Mesendoderm (in vitro differentiated cells): ENCODE data around the gene TBXT.

ENCODE experiments used
- DNase-seq: peaks from one replicate; pipeline ENCODE4 v3.0.0; 2013
- H2AK5ac ChIP-seq: 2 replicates; pipeline ENCODE4 v1.6.1; 2013; ENCODE audit warnings: low read length, inconsistent platforms
- H2BK120ac ChIP-seq: 2 replicates; pipeline ENCODE4 v1.6.1; 2013; ENCODE audit warnings: low read depth, mild to moderate bottlenecking, low read length, moderate library complexity, mixed read lengths
- H2BK15ac ChIP-seq: replicated peaks from 2 replicates; pipeline ENCODE4 v1.6.1; 2013; ENCODE audit warnings: low read depth, mild to moderate bottlenecking, moderate library complexity
- H2BK5ac ChIP-seq: 2 replicates; pipeline ENCODE4 v1.6.1; 2013; ENCODE audit warnings: low read length, inconsistent platforms
- H3K18ac ChIP-seq: 2 replicates; pipeline ENCODE4 v1.6.1; 2013; ENCODE audit warnings: mild to moderate bottlenecking, low read length, mixed read lengths
- H3K23ac ChIP-seq: one replicate; pipeline ENCODE4 v1.6.1; 2013; ENCODE audit warnings: low read length
- H3K27ac ChIP-seq: 2 replicates; pipeline ENCODE4 v1.5.1; 2013; ENCODE audit warnings: low read depth, mild to moderate bottlenecking, inconsistent platforms, low read length, moderate library complexity
- H3K27me3 ChIP-seq: 2 replicates; pipeline ENCODE4 v1.6.1; 2013; ENCODE audit warnings: low read length, control low read depth, mild to moderate bottlenecking, inconsistent platforms; ENCODE audit not compliant: insufficient read depth, poor library complexity
- H3K36me3 ChIP-seq: 2 replicates; pipeline ENCODE4 v1.6.1; 2013; ENCODE audit warnings: low read length, inconsistent platforms; ENCODE audit not compliant: control insufficient read depth, insufficient read depth
- H3K4ac ChIP-seq: one replicate; pipeline ENCODE4 v1.6.1; 2013; ENCODE audit warnings: low read depth, mild to moderate bottlenecking, low read length, moderate library complexity
- H3K4me1 ChIP-seq: 2 replicates; pipeline ENCODE4 v1.6.1; 2013; ENCODE audit warnings: low read depth, low read length, inconsistent platforms; ENCODE audit not compliant: control insufficient read depth
- H3K4me2 ChIP-seq: 2 replicates; pipeline ENCODE4 v1.6.1; 2013; ENCODE audit warnings: low read length
- H3K4me3 ChIP-seq: 2 replicates; pipeline ENCODE4 v1.5.1; 2013; ENCODE audit warnings: mild to moderate bottlenecking, low read length
- H3K56ac ChIP-seq: one replicate; pipeline ENCODE4 v1.6.1; 2013; ENCODE audit warnings: low read length
- H3K79me1 ChIP-seq: 2 replicates; pipeline ENCODE4 v1.6.1; 2013; ENCODE audit warnings: low read length, inconsistent platforms
- H3K79me2 ChIP-seq: 2 replicates; pipeline ENCODE4 v1.6.1; 2013; ENCODE audit warnings: mild to moderate bottlenecking, low read length; ENCODE audit not compliant: control insufficient read depth, insufficient read depth
- H3K9ac ChIP-seq: 2 replicates; pipeline ENCODE4 v1.6.1; 2013; ENCODE audit warnings: low read length, inconsistent platforms
- H4K5ac ChIP-seq: one replicate; pipeline ENCODE4 v1.6.1; 2013; ENCODE audit warnings: low read length
- H4K8ac ChIP-seq: one replicate; pipeline ENCODE4 v1.6.1; 2013; ENCODE audit warnings: low read depth, mild to moderate bottlenecking, control low read depth, low read length, moderate library complexity
- WGBS: extraction: QIAGEN DNeasy Blood & Tissue Kit; methylation state at CpG from one replicate; pipeline ENCODE4 v1.1.7; 2013; ENCODE audit warnings: low lambda C conversion rate, missing lambda C conversion rate; ENCODE audit not compliant: insufficient coverage; ENCODE audit errors: extremely low coverage; 5-methylcytosine and 5-hydroxymethylcytosine counted together

Gene TBXT

GRCh38 chr6:166203641-166204222 is 36.1 kb upstream of the TBXT start:
- no peak overlapping the region for H3K18ac ChIP-seq
- no peak overlapping the region for H4K8ac ChIP-seq
- no peak overlapping the region for H2BK5ac ChIP-seq
- no peaks in the 10 kb centered on the region for H3K79me1 ChIP-seq
- H3K79me2 ChIP-seq, result no peaks in the 10 kb centered on the region
- no peak overlapping the region for H2BK15ac ChIP-seq
- no peak overlapping the region for H3K4ac ChIP-seq
- no peak overlapping the region for H3K4me2 ChIP-seq
- H3K27me3 ChIP-seq, result no peaks in the 10 kb centered on the region
- no CpG with 5 or more reads among the region's 14 CpGs for WGBS
- DNase-seq, result no peak
- no peak overlapping the region for H3K56ac ChIP-seq
- no peak overlapping the region for H3K4me3 ChIP-seq
- H3K27ac ChIP-seq, result no peak overlapping the region
- no peaks in the 10 kb centered on the region for H3K36me3 ChIP-seq
- H4K5ac ChIP-seq, result no peak overlapping the region
- H2AK5ac ChIP-seq, result no peak overlapping the region
- H2BK120ac ChIP-seq, result no peak overlapping the region
- H3K23ac ChIP-seq, result no peak overlapping the region
- no peak overlapping the region for H3K9ac ChIP-seq
- H3K4me1 ChIP-seq, result peaks cover 2% of the 10 kb centered on the region

DNA sequence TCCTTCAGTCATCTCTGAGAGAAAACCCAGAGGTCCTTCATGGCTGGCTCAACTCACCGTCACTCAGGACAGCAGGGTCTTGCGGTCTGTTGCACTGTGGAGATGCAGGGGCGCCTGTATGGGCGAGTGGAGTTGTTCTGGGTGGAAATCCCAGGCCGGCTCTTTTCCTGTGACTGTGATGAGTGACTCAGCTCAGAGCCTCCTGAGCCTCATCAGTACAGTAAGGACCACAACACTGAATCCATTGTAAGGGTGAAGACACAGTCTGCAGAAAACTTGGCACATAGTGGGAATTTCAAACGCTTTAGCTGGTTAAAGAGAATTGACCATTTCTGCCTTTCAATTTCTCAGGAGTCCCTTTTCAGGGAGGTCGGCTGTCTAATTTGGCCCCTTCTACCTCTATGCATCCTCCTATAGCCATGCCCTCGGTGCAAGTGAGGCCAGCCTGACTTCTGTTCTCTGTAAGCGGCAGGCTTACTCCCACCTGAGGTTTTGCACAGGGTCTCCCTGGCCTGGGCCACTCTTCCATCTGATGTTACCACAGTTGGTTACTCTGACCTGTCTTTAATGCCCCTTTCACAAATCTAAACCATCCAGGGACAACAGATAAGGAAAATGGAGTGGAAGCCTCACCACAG is 35.5 kb upstream of the TBXT start:
- no CpG with 5 or more reads among the region's 9 CpGs for WGBS
- Histone ChIP-seq H3K4me2 (no peak overlapping the region), H3K23ac (no peak overlapping the region), H2BK120ac (no peak overlapping the region), H3K27me3 (no peaks in the 10 kb centered on the region), H2BK15ac (no peak overlapping the region), H3K79me2 (no peaks in the 10 kb centered on the region), H3K36me3 (no peaks in the 10 kb centered on the region), H4K8ac (no peak overlapping the region), H2AK5ac (no peak overlapping the region), H3K56ac (no peak overlapping the region), H3K9ac (no peak overlapping the region), H3K27ac (no peak overlapping the region), H3K4me1 (peaks cover 2% of the 10 kb centered on the region), H3K18ac (no peak overlapping the region), H3K79me1 (no peaks in the 10 kb centered on the region), H4K5ac (no peak overlapping the region), H3K4ac (no peak overlapping the region), H3K4me3 (no peak overlapping the region), H2BK5ac (no peak overlapping the region)
- DNase-seq, result no peak

GRCh38 chr6:166202321-166202733 is 34.7 kb upstream of the TBXT start:
- no peak overlapping the region for H2AK5ac ChIP-seq
- H3K4ac ChIP-seq, result no peak overlapping the region
- no peaks in the 10 kb centered on the region for H3K27me3 ChIP-seq
- no peaks in the 10 kb centered on the region for H3K79me1 ChIP-seq
- H4K5ac ChIP-seq, result no peak overlapping the region
- no peak overlapping the region for H3K4me3 ChIP-seq
- DNase-seq, result no peak
- no peaks in the 10 kb centered on the region for H3K79me2 ChIP-seq
- H3K23ac ChIP-seq, result no peak overlapping the region
- H2BK15ac ChIP-seq, result no peak overlapping the region
- H2BK5ac ChIP-seq, result no peak overlapping the region
- no peak overlapping the region for H4K8ac ChIP-seq
- H3K9ac ChIP-seq, result no peak overlapping the region
- WGBS, result no CpG with 5 or more reads among the region's 9 CpGs
- no peaks in the 10 kb centered on the region for H3K36me3 ChIP-seq
- no peak overlapping the region for H3K18ac ChIP-seq
- no peak overlapping the region for H3K56ac ChIP-seq
- H3K4me2 ChIP-seq, result no peak overlapping the region
- peaks cover 2% of the 10 kb centered on the region for H3K4me1 ChIP-seq
- H2BK120ac ChIP-seq, result no peak overlapping the region
- no peak overlapping the region for H3K27ac ChIP-seq

GRCh38 chr6:166201878-166202277 is 34.2 kb upstream of the TBXT start:
- Histone ChIP-seq H3K4me2 (no peak overlapping the region), H3K27me3 (no peaks in the 10 kb centered on the region), H2BK120ac (no peak overlapping the region), H3K23ac (no peak overlapping the region), H3K4ac (no peak overlapping the region), H3K36me3 (no peaks in the 10 kb centered on the region), H2BK5ac (no peak overlapping the region), H3K4me1 (peaks cover 2% of the 10 kb centered on the region), H3K4me3 (no peak overlapping the region), H4K8ac (no peak overlapping the region), H3K18ac (no peak overlapping the region), H3K27ac (no peak overlapping the region), H3K56ac (no peak overlapping the region), H2AK5ac (no peak overlapping the region), H3K9ac (no peak overlapping the region), H4K5ac (no peak overlapping the region), H2BK15ac (no peak overlapping the region), H3K79me2 (no peaks in the 10 kb centered on the region), H3K79me1 (no peaks in the 10 kb centered on the region)
- WGBS, result no CpG with 5 or more reads among the region's 2 CpGs
- no peak for DNase-seq

DNA sequence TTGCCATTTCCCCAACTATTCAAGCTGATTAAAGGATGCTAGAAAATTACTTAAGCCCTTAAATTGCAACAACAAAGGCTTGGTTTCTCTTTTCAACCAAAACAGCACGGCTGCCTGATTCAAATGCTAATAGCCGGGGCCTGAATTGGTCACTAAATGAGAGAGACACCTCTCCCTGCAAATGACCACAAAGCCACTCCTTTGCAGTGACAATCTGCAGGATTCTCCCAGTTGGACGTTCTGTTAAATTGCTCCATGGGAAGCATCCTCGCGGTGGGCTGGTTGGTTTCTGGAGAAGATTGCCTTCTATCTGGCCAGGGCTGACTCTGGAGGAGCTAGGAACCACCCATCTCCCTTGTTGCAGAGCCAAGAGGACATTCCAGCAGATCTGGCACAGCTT is 29.7 kb upstream of the TBXT start:
- no peaks in the 10 kb centered on the region for H3K27me3 ChIP-seq
- H2AK5ac ChIP-seq, result no peak overlapping the region
- H3K4me3 ChIP-seq, result no peak overlapping the region
- no peak overlapping the region for H3K4me2 ChIP-seq
- H3K4ac ChIP-seq, result no peak overlapping the region
- no peak overlapping the region for H4K5ac ChIP-seq
- H3K36me3 ChIP-seq, result no peaks in the 10 kb centered on the region
- no peaks in the 10 kb centered on the region for H3K79me2 ChIP-seq
- no peak overlapping the region for H2BK120ac ChIP-seq
- no peak overlapping the region for H3K18ac ChIP-seq
- no peak overlapping the region for H4K8ac ChIP-seq
- no peak overlapping the region for H3K9ac ChIP-seq
- no peak overlapping the region for H3K23ac ChIP-seq
- no CpG with 5 or more reads among the region's 5 CpGs for WGBS
- no peak for DNase-seq
- no peak overlapping the region for H3K56ac ChIP-seq
- peaks cover 5% of the 10 kb centered on the region for H3K4me1 ChIP-seq
- no peak overlapping the region for H2BK15ac ChIP-seq
- H3K27ac ChIP-seq, result no peak overlapping the region
- H3K79me1 ChIP-seq, result no peaks in the 10 kb centered on the region
- no peak overlapping the region for H2BK5ac ChIP-seq

DNA sequence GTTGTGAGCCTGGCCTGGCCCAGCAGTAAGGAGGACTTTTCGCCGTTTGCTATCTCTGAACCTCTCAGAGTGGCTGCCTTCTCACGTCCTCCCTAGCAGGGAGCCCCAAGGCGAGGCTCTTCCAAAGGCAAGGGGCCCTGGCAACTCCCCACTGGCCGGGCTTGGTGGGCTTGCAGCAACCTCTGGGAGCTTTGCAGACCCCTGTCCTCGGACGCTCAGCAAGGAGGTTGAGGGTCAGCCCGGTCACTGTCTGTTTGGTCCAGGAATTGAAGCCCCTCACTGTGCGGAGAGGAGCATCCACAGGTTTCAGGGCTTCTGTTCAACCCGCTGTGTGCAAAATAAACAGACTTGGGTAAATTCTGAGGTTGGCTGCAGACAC is 28.2 kb upstream of the TBXT start:
- H3K4me2 ChIP-seq, result no peak overlapping the region
- WGBS, result no CpG with 5 or more reads among the region's 10 CpGs
- H2BK15ac ChIP-seq, result no peak overlapping the region
- H3K36me3 ChIP-seq, result no peaks in the 10 kb centered on the region
- H3K18ac ChIP-seq, result no peak overlapping the region
- H3K23ac ChIP-seq, result no peak overlapping the region
- no peak overlapping the region for H4K5ac ChIP-seq
- H3K56ac ChIP-seq, result no peak overlapping the region
- H3K27ac ChIP-seq, result no peak overlapping the region
- H3K79me2 ChIP-seq, result no peaks in the 10 kb centered on the region
- H4K8ac ChIP-seq, result no peak overlapping the region
- peaks cover 5% of the 10 kb centered on the region for H3K4me1 ChIP-seq
- no peak for DNase-seq
- H3K27me3 ChIP-seq, result no peaks in the 10 kb centered on the region
- no peaks in the 10 kb centered on the region for H3K79me1 ChIP-seq
- no peak overlapping the region for H2BK120ac ChIP-seq
- no peak overlapping the region for H3K4me3 ChIP-seq
- no peak overlapping the region for H2AK5ac ChIP-seq
- no peak overlapping the region for H3K4ac ChIP-seq
- H3K9ac ChIP-seq, result no peak overlapping the region
- no peak overlapping the region for H2BK5ac ChIP-seq
